Ishikawa (cell line): ENCODE results near the gene WWTR1.

ENCODE experiments used
- CEBPB ChIP-seq: IDR thresholded peaks from 2 replicates; pipeline ENCODE4 v1.6.1; 2012
- CREB1 ChIP-seq: IDR thresholded peaks from 2 replicates; pipeline ENCODE4 v1.6.1; 2012; ENCODE audit warnings: low read depth
- EGR1 ChIP-seq: IDR thresholded peaks from 2 replicates; pipeline ENCODE4 v1.6.1; 2012
- EP300 ChIP-seq: IDR thresholded peaks from 2 replicates; pipeline ENCODE4 v1.6.1; 2012; ENCODE audit warnings: borderline replicate concordance
- FOXM1 ChIP-seq: IDR thresholded peaks from 2 replicates; pipeline ENCODE4 v1.6.1; 2012; ENCODE audit warnings: low read depth, borderline replicate concordance
- MAX ChIP-seq: IDR thresholded peaks from 2 replicates; pipeline ENCODE4 v1.6.1; 2012
- NFIC ChIP-seq: IDR thresholded peaks from 2 replicates; pipeline ENCODE4 v1.6.1; 2012
- RAD21 ChIP-seq: IDR thresholded peaks from 2 replicates; pipeline ENCODE4 v1.6.1; 2012; ENCODE audit warnings: low read depth
- TAF1 ChIP-seq: IDR thresholded peaks from 2 replicates; pipeline ENCODE4 v1.6.1; 2012; ENCODE audit warnings: low read depth, mild to moderate bottlenecking
- TCF12 ChIP-seq: IDR thresholded peaks from 2 replicates; pipeline ENCODE4 v1.6.1; 2012; ENCODE audit warnings: low read depth
- TEAD4 ChIP-seq: IDR thresholded peaks from 2 replicates; pipeline ENCODE4 v1.6.1; 2012
- YY1 ChIP-seq: IDR thresholded peaks from 2 replicates; pipeline ENCODE4 v1.6.1; 2012; ENCODE audit warnings: low read depth
- ZBTB7A ChIP-seq: IDR thresholded peaks from 2 replicates; pipeline ENCODE4 v1.6.1; 2012; ENCODE audit warnings: low read depth
- TF ChIP-seq, protein P1 (sequence below): IDR thresholded peaks from 2 replicates; pipeline ENCODE4 v1.6.1; 2012
- TF ChIP-seq, protein P2 (sequence below): IDR thresholded peaks from 2 replicates; pipeline ENCODE4 v1.6.1; 2012; ENCODE audit warnings: low read depth, mild to moderate bottlenecking

Gene WWTR1

GRCh38 chr3:149653136-149653535 is 4.7 kb downstream of the WWTR1 start:
- TF ChIP-seq EGR1 (no peak), YY1 (no peak), FOXM1 (no peak), RAD21 (no peak), EP300 (no peak), TCF12 (no peak), CEBPB (no peak), CREB1 (no peak)

DNA sequence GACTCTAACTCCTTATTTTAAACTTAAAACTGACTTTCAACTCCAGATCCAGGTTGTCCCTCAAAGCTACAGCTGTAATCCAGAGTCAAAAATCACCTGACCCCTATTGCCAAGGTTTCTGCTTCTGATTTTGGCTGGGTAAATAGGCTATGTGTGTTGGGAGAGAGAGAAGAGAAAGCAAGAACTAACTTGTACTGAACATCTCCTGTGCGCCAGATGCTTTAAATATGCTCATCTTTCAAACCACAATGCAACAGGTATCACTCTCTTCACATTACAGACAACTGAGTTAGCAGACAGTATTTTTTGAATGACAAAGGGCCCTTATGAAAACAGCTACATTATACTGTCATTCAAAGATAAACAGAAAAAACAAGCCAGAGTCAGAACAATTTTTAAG is 7.0 kb downstream of the WWTR1 start:
- TF ChIP-seq MAX, result no peak
- TF ChIP-seq RAD21, result no peak
- TF ChIP-seq FOXM1, result no peak
- no peak for TF ChIP-seq TCF12
- TF ChIP-seq, protein P1, sequence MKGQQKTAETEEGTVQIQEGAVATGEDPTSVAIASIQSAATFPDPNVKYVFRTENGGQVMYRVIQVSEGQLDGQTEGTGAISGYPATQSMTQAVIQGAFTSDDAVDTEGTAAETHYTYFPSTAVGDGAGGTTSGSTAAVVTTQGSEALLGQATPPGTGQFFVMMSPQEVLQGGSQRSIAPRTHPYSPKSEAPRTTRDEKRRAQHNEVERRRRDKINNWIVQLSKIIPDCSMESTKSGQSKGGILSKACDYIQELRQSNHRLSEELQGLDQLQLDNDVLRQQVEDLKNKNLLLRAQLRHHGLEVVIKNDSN, result no peak

- TF ChIP-seq, protein P2, sequence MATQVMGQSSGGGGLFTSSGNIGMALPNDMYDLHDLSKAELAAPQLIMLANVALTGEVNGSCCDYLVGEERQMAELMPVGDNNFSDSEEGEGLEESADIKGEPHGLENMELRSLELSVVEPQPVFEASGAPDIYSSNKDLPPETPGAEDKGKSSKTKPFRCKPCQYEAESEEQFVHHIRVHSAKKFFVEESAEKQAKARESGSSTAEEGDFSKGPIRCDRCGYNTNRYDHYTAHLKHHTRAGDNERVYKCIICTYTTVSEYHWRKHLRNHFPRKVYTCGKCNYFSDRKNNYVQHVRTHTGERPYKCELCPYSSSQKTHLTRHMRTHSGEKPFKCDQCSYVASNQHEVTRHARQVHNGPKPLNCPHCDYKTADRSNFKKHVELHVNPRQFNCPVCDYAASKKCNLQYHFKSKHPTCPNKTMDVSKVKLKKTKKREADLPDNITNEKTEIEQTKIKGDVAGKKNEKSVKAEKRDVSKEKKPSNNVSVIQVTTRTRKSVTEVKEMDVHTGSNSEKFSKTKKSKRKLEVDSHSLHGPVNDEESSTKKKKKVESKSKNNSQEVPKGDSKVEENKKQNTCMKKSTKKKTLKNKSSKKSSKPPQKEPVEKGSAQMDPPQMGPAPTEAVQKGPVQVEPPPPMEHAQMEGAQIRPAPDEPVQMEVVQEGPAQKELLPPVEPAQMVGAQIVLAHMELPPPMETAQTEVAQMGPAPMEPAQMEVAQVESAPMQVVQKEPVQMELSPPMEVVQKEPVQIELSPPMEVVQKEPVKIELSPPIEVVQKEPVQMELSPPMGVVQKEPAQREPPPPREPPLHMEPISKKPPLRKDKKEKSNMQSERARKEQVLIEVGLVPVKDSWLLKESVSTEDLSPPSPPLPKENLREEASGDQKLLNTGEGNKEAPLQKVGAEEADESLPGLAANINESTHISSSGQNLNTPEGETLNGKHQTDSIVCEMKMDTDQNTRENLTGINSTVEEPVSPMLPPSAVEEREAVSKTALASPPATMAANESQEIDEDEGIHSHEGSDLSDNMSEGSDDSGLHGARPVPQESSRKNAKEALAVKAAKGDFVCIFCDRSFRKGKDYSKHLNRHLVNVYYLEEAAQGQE, result no peak
- no peak for TF ChIP-seq CREB1
- no peak for TF ChIP-seq TAF1
- no peak for TF ChIP-seq MAX
- no peak for TF ChIP-seq TEAD4
- TF ChIP-seq CEBPB, result no peak
- TF ChIP-seq ZBTB7A, result no peak
- no peak for TF ChIP-seq YY1
- no peak for TF ChIP-seq EGR1
- TF ChIP-seq FOXM1, result no peak
- TF ChIP-seq NFIC, result no peak
- TF ChIP-seq, protein P1, result no peak
- TF ChIP-seq RAD21, result no peak
- TF ChIP-seq TCF12, result no peak
- no peak for TF ChIP-seq EP300
Measured at GRCh38 chr3:149648525-149648924, 9.3 kb downstream of the WWTR1 start.

- TF ChIP-seq TCF12 (no peak), YY1 (no peak), EGR1 (no peak), TEAD4 (no peak), FOXM1 (no peak), CEBPB (no peak), EP300 (no peak), RAD21 (no peak), ZBTB7A (no peak), CREB1 (no peak), NFIC (no peak)
- TF ChIP-seq, protein P1, result no peak
Measured at GRCh38 chr3:149647812-149648211, 10.0 kb downstream of the WWTR1 start.

- TF ChIP-seq EP300 (no peak), NFIC (no peak), RAD21 (no peak), CEBPB (no peak), MAX (no peak), EGR1 (no peak), CREB1 (no peak), TEAD4 (no peak), YY1 (no peak), TCF12 (no peak), FOXM1 (no peak), TAF1 (no peak)
- TF ChIP-seq, protein P1, result no peak
- TF ChIP-seq, protein P2, result no peak
Measured at GRCh38 chr3:149647285-149647684, 10.5 kb downstream of the WWTR1 start.
